T-helper 2 cell treated with Interferon-gamma antibody and Interleukin-4, amounts not matched to agents 5 μg/mL and 100 μg/mL, for 36 hours (primary cell): ENCODE measurements around the gene COPRS.

Experiments
- DNase-seq: peaks from one replicate; pipeline ENCODE4 v3.0.0; 2021; ENCODE audit warnings: low spot score
- H3K27ac Mint-ChIP-seq: one replicate; pipeline ENCODE4 v1.8.0; 2021; ENCODE audit warnings: mild to moderate bottlenecking, mixed read lengths
- H3K27me3 Mint-ChIP-seq: one replicate; pipeline ENCODE4 v1.8.0; 2021; ENCODE audit warnings: low read depth, mixed read lengths
- H3K36me3 Mint-ChIP-seq: one replicate; pipeline ENCODE4 v1.8.0; 2021; ENCODE audit warnings: low read depth, mixed read lengths
- H3K4me1 Mint-ChIP-seq: one replicate; pipeline ENCODE4 v1.8.0; 2021; ENCODE audit warnings: low read depth, mixed read lengths
- H3K4me3 Mint-ChIP-seq: one replicate; pipeline ENCODE4 v1.8.0; 2022; ENCODE audit warnings: mild to moderate bottlenecking, moderate library complexity, mixed read lengths
- H3K9me3 Mint-ChIP-seq: one replicate; pipeline ENCODE4 v1.8.0; 2021; ENCODE audit warnings: mixed read lengths

COPRS gene

GRCh38 chr17:31869797-31870568 is 10.9 kb upstream of the COPRS start:
- Mint-ChIP-seq H3K36me3 (peaks cover 56% of the 10 kb centered on the region), H3K4me3 (no peak overlapping the region), H3K27ac (no peak overlapping the region), H3K4me1 (no peaks in the 10 kb centered on the region), H3K27me3 (no peaks in the 10 kb centered on the region), H3K9me3 (no peaks in the 10 kb centered on the region)
- DNase-seq, result no peak

DNA sequence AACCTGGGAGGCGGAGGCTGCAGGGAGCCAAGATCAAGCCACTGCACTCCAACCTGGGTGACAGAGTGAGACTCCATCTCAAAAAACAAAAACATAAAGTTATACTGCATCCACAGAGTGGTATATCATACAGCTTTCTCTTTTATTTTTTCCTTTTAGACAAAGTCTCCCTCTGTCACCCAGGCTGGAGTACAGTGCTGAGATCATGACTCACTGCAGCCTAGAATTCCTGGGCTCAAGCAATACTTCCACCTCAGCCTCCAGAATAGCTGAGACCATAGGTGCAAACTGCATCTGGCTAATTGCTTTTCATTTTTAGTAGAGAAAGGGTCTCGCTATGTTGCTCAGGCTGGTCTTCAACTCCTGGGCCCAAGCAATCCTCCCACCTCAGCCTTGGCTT is 10.0 kb upstream of the COPRS start:
- H3K27ac Mint-ChIP-seq, result no peak overlapping the region
- H3K36me3 Mint-ChIP-seq, result peaks cover 59% of the 10 kb centered on the region
- no peak overlapping the region for H3K4me3 Mint-ChIP-seq
- H3K27me3 Mint-ChIP-seq, result no peaks in the 10 kb centered on the region
- no peak for DNase-seq
- no peaks in the 10 kb centered on the region for H3K9me3 Mint-ChIP-seq
- H3K4me1 Mint-ChIP-seq, result no peaks in the 10 kb centered on the region

DNA sequence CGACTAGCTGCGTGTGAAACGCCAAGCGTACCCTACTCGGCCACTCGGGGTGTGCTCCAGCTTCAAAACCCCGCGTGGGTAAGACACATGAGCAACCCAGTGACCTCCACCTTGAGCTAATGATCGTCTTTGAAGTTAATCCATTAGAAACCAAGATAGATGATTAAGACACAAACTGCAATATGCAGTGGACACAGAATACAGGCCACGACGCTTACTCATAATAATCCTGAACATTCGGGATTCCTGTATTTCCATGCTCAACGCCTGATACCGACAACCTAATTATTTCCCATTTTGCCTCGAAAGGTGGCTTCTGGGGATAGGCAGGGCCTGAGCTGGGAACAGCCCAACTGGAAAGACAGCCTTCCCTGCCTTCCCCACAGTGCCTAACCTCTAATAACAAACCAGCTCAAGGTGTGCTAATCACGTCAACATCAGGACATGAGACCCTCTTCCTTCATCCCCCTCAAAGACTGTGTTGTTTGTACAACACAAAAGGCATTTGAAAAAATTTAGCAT is 504 bp upstream of the COPRS start:
- H3K27me3 Mint-ChIP-seq, result no peaks in the 10 kb centered on the region
- peak overlapping the region; percentile 76 for H3K27ac Mint-ChIP-seq
- peaks cover 19% of the 10 kb centered on the region for H3K4me1 Mint-ChIP-seq
- peaks cover 13% of the 10 kb centered on the region for H3K36me3 Mint-ChIP-seq
- DNase-seq, result no peak
- peak overlapping the region; percentile 86 for H3K4me3 Mint-ChIP-seq
- H3K9me3 Mint-ChIP-seq, result no peaks in the 10 kb centered on the region

DNA sequence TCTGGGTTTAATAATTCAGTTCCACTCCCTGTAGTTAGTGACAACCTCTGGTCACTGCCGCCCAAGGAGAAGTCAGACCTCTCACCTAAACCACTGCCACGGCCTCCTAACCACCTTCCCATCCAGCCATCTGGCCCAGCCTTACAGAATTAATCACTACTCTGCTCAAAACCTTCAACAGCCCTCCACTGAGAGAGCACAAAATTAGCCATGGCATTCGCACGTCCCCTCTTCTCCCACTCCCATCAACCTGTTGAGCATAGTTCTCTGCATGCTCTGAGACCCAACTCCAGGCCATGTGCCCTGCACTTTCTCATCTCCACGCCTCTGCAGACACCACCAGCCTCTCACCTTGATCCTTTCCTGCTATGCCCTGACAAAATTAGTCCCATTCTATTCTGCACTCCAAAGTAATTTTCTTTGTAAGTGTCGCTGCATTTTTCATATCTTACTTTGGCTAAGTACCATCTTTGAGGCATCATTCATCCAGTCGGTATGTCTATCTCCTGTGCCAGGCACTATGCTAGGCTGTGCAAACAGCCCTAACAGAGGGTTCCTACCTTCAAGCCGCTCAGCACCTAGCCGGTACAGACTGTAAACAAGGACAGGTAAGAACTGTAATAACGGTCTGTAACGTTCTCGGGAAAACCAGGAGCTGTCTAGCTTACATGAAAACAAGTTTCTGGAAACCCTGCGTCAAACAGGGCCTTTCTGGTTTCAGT is 963 bp downstream of the COPRS start:
- Mint-ChIP-seq H3K4me3 (peak overlapping the region; percentile 79), H3K27ac (no peak overlapping the region), H3K4me1 (peaks cover 19% of the 10 kb centered on the region), H3K36me3 (peaks cover 7% of the 10 kb centered on the region), H3K9me3 (no peaks in the 10 kb centered on the region), H3K27me3 (no peaks in the 10 kb centered on the region)
- DNase-seq, result no peak

GRCh38 chr17:31856750-31857149 is 2.3 kb downstream of the COPRS start:
- no peak overlapping the region for H3K27ac Mint-ChIP-seq
- peaks cover 19% of the 10 kb centered on the region for H3K4me1 Mint-ChIP-seq
- no peak overlapping the region for H3K4me3 Mint-ChIP-seq
- no peaks in the 10 kb centered on the region for H3K27me3 Mint-ChIP-seq
- no peaks in the 10 kb centered on the region for H3K9me3 Mint-ChIP-seq
- peaks cover 5% of the 10 kb centered on the region for H3K36me3 Mint-ChIP-seq
- DNase-seq, result no peak

- no peaks in the 10 kb centered on the region for H3K9me3 Mint-ChIP-seq
- H3K4me1 Mint-ChIP-seq, result peaks cover 16% of the 10 kb centered on the region
- peaks cover 6% of the 10 kb centered on the region for H3K36me3 Mint-ChIP-seq
- H3K4me3 Mint-ChIP-seq, result no peak overlapping the region
- H3K27ac Mint-ChIP-seq, result no peak overlapping the region
- DNase-seq, result no peak
- H3K27me3 Mint-ChIP-seq, result no peaks in the 10 kb centered on the region
Observed at GRCh38 chr17:31854672-31855071, 4.4 kb downstream of the COPRS start.

- peaks cover 6% of the 10 kb centered on the region for H3K36me3 Mint-ChIP-seq
- no peak for DNase-seq
- no peak overlapping the region for H3K4me3 Mint-ChIP-seq
- no peaks in the 10 kb centered on the region for H3K27me3 Mint-ChIP-seq
- no peak overlapping the region for H3K27ac Mint-ChIP-seq
- no peaks in the 10 kb centered on the region for H3K9me3 Mint-ChIP-seq
- H3K4me1 Mint-ChIP-seq, result peaks cover 12% of the 10 kb centered on the region
Observed at GRCh38 chr17:31853911-31854470, 5.1 kb downstream of the COPRS start.

GRCh38 chr17:31845291-31845690 is 13.8 kb downstream of the COPRS start:
- DNase-seq, result no peak
- Mint-ChIP-seq H3K36me3 (no peaks in the 10 kb centered on the region), H3K9me3 (no peaks in the 10 kb centered on the region), H3K4me1 (no peaks in the 10 kb centered on the region), H3K4me3 (no peak overlapping the region), H3K27ac (no peak overlapping the region), H3K27me3 (peaks cover 4% of the 10 kb centered on the region)

GRCh38 chr17:31843070-31843745 is 15.8 kb downstream of the COPRS start:
- Mint-ChIP-seq H3K4me3 (no peak overlapping the region), H3K9me3 (no peaks in the 10 kb centered on the region), H3K4me1 (no peaks in the 10 kb centered on the region), H3K27me3 (peaks cover 12% of the 10 kb centered on the region), H3K27ac (no peak overlapping the region), H3K36me3 (no peaks in the 10 kb centered on the region)
- DNase-seq, result no peak

GRCh38 chr17:31842195-31843069 is 16.6 kb downstream of the COPRS start:
- DNase-seq, result peak; percentile 44
- Mint-ChIP-seq H3K27me3 (peaks cover 12% of the 10 kb centered on the region), H3K27ac (no peak overlapping the region), H3K36me3 (no peaks in the 10 kb centered on the region), H3K9me3 (no peaks in the 10 kb centered on the region), H3K4me1 (no peaks in the 10 kb centered on the region), H3K4me3 (no peak overlapping the region)

DNA sequence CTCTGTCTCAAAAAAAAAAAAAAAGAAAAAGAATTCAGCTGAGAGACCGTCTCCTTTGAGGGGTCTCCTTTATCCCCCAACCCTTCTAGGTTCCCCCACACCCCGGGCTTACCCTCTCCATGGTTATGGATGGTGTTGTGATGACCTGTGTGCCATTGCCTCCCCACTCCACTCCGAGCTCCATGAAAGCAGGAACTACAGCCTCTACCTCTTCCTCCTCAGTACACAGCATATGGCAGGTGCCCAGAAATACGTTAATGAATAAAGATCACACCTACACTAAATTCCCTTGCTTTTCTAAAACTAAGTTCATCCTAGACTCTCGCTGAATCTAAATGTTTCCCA is 17.2 kb downstream of the COPRS start:
- Mint-ChIP-seq H3K27ac (no peak overlapping the region), H3K4me3 (no peak overlapping the region), H3K4me1 (no peaks in the 10 kb centered on the region), H3K9me3 (no peaks in the 10 kb centered on the region), H3K27me3 (peaks cover 15% of the 10 kb centered on the region), H3K36me3 (no peaks in the 10 kb centered on the region)
- DNase-seq, result no peak

DNA sequence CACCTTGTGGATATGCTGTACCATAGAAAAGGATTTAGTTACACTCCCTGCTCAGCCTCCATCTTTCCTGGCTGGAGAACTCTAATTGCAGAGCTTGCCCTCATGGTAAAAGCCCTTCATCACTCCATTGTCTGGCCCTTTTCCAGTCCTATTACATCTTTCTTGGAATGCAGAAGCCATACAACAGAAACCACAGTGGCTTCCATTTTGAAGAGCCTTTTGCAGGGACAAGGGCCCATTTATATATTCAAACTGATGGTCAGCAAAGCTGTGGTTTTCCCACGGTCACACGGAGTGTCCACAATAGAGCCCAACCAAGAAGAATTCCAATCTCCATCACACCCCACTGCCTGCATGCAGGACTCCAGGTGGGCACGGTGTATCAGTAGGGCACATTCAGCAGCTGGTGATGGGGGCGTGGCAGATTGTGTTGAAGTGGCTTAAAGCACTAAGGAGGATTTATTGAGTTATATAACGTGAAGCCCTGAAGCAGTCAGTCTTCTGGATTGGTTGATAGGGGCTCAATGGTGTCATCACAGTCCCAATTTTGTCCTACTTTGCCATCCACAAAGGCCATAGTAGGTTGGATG is 20.3 kb downstream of the COPRS start:
- Mint-ChIP-seq H3K36me3 (no peaks in the 10 kb centered on the region), H3K9me3 (no peaks in the 10 kb centered on the region), H3K4me3 (no peak overlapping the region), H3K4me1 (peaks cover 4% of the 10 kb centered on the region), H3K27me3 (peaks cover 14% of the 10 kb centered on the region), H3K27ac (no peak overlapping the region)
- no peak for DNase-seq

GRCh38 chr17:31835984-31836383 is 23.1 kb downstream of the COPRS start:
- H3K4me3 Mint-ChIP-seq, result no peak overlapping the region
- H3K36me3 Mint-ChIP-seq, result no peaks in the 10 kb centered on the region
- DNase-seq, result no peak
- H3K27me3 Mint-ChIP-seq, result peaks cover 14% of the 10 kb centered on the region
- H3K9me3 Mint-ChIP-seq, result no peaks in the 10 kb centered on the region
- no peak overlapping the region for H3K27ac Mint-ChIP-seq
- peaks cover 4% of the 10 kb centered on the region for H3K4me1 Mint-ChIP-seq
